HCT116 (cell line): ENCODE data around the gene NOL3. TPM values are rescaled to one million over a fixed set of nuclear protein-coding genes. Genes with fewer than 3 reads are reported as not detected.

Experiments
- ATAC-seq: fragments of 200-7000 bp; cut with Tn5 transposase; 2 replicates; pipeline ENCODE4 v1.9.1; 2020; ENCODE audit warnings: mild to moderate bottlenecking, moderate library complexity
- BruUV-seq: library from RNA; stranded (reverse); fragments of 400-500 nt; replicated peaks from 2 replicates; lab custom pipeline; 2021; lab: Mats Ljungman, UMichigan
- CTCF ChIA-PET: fragments of 300-600 bp; sonication (Branson Sonifier 250); formaldehyde crosslinking; loops from one replicate; lab custom pipeline; 2021; ENCODE audit warnings: antibody characterized with exemption; lab: Charles Lee
- POLR2A ChIA-PET: fragments of 300-600, 350-600 bp; sonication (Branson Sonifier 250); formaldehyde crosslinking; loops from one replicate; lab custom pipeline; 2021; ENCODE audit warnings: antibody characterized with exemption; lab: Charles Lee
- RAD21 ChIA-PET, 2 experiments: fragments of 300-600 bp; sonication (Branson Sonifier 250); formaldehyde crosslinking; loops; one replicate each; lab custom pipeline; 2023; ENCODE audit warnings: low total read pairs in 2 of 2; ENCODE audit not compliant: uncharacterized antibody in 2 of 2, unreplicated experiment in 2 of 2, low non-redundant PET in 1 of 2; lab: Charles Lee
- DNase-seq: peaks from one replicate; pipeline ENCODE4 v3.0.0-alpha.2; 2010; ENCODE audit warnings: low read depth, low spot score
- H2AFZ ChIP-seq: fragments of 200-600 bp; shearing (Covaris generic), sonication (generic); 2 replicates; pipeline ENCODE4 v1.6.1; 2017; ENCODE audit warnings: low read depth, mixed run types, mixed read lengths, antibody characterized with exemption, low read length; ENCODE audit not compliant: poor library complexity, severe bottlenecking
- H3K27ac ChIP-seq: 2 replicates; pipeline ENCODE4 v1.5.1; 2012; ENCODE audit warnings: low read depth, low read length
- H3K27me3 ChIP-seq: fragments of 200-600 bp; sonication (generic); 2 replicates; pipeline ENCODE4 v1.6.1; 2016; ENCODE audit warnings: mixed run types, low read length, mixed read lengths; ENCODE audit not compliant: insufficient read depth
- H3K36me3 ChIP-seq, 2 experiments: fragments of 200-500 bp in 1 of 2; fragments of 200-600 bp in 1 of 2; sonication (Bioruptor generic) in 1 of 2; sonication (generic) in 1 of 2; 2 replicates each; pipeline versions ENCODE4 v1.5.1 to v1.6.1; 2014 to 2016; ENCODE audit warnings: low read length in 2 of 2, inconsistent platforms in 1 of 2, mixed read lengths in 1 of 2, mixed run types in 1 of 2; ENCODE audit not compliant: insufficient read depth in 2 of 2, control insufficient read depth in 1 of 2
- H3K4me1 ChIP-seq, 2 experiments: fragments of 200-600 bp in 1 of 2; sonication (generic) in 1 of 2; 2 replicates each; pipeline versions ENCODE4 v1.5.1 to v1.6.1; 2012 to 2017; ENCODE audit warnings: low read length in 2 of 2, inconsistent platforms in 1 of 2, mild to moderate bottlenecking in 1 of 2, mixed read lengths in 1 of 2, mixed run types in 1 of 2, moderate library complexity in 1 of 2; ENCODE audit not compliant: insufficient read depth in 2 of 2, control insufficient read depth in 1 of 2
- H3K4me2 ChIP-seq: fragments of 200-600 bp; sonication (generic); 2 replicates; pipeline ENCODE4 v1.6.1; 2017; ENCODE audit warnings: mixed run types, low read length, mixed read lengths
- H3K4me3 ChIP-seq, 2 experiments: fragments of 200-600 bp in 1 of 2; sonication (generic) in 1 of 2; replicated peaks in 1 of 2; 2 replicates each; pipeline ENCODE4 v1.5.1; 2011 to 2016; ENCODE audit warnings: low read length in 2 of 2, control low read depth in 1 of 2, low read depth in 1 of 2, mild to moderate bottlenecking in 1 of 2, mixed read lengths in 1 of 2, mixed run types in 1 of 2
- H3K79me2 ChIP-seq: fragments of 200-600 bp; sonication (generic); 2 replicates; pipeline ENCODE4 v1.6.1; 2017; ENCODE audit warnings: mild to moderate bottlenecking, mixed run types, low read length, moderate library complexity, mixed read lengths; ENCODE audit not compliant: insufficient read depth
- H3K9ac ChIP-seq: fragments of 200-600 bp; sonication (generic); 2 replicates; pipeline ENCODE4 v1.6.1; 2016; ENCODE audit warnings: low read length, mixed read lengths
- H3K9me2 ChIP-seq: fragments of 200-600 bp; sonication (generic), shearing (Covaris generic); 2 replicates; pipeline ENCODE4 v1.6.1; 2017; ENCODE audit warnings: mixed run types, mild to moderate bottlenecking, moderate library complexity; ENCODE audit not compliant: insufficient read depth
- H3K9me3 ChIP-seq, 2 experiments: fragments of 200-500 bp in 1 of 2; fragments of 200-600 bp in 1 of 2; sonication (Bioruptor generic) in 1 of 2; sonication (generic) in 1 of 2; 2 replicates each; pipeline ENCODE4 v1.6.1; 2014 to 2017; ENCODE audit warnings: low read length in 2 of 2, mixed read lengths in 2 of 2, inconsistent platforms in 1 of 2, low read depth in 1 of 2, mild to moderate bottlenecking in 1 of 2, mixed run types in 1 of 2, moderate library complexity in 1 of 2; ENCODE audit not compliant: control insufficient read depth in 1 of 2, insufficient read depth in 1 of 2
- H4K20me1 ChIP-seq: fragments of 200-600 bp; sonication (generic), shearing (Covaris generic); 2 replicates; pipeline ENCODE4 v1.6.1; 2017; ENCODE audit warnings: mixed run types, mild to moderate bottlenecking, moderate library complexity; ENCODE audit not compliant: insufficient read depth
- ELF1 ChIP-seq: IDR thresholded peaks from 2 replicates; pipeline ENCODE4 v1.6.1; 2012; ENCODE audit warnings: low read depth, borderline replicate concordance
- FOSL1 ChIP-seq: IDR thresholded peaks from 2 replicates; pipeline ENCODE4 v1.6.1; 2012; ENCODE audit warnings: low read depth
- JUND ChIP-seq: IDR thresholded peaks from 2 replicates; pipeline ENCODE4 v1.6.1; 2012
- POLR2A ChIP-seq: IDR thresholded peaks from 2 replicates; pipeline ENCODE4 v1.7.0; 2011; ENCODE audit warnings: borderline replicate concordance; ENCODE audit not compliant: insufficient read depth, insufficient read length; ENCODE audit errors: extremely low read depth
- POLR2AphosphoS5 ChIP-seq: IDR thresholded peaks from 2 replicates; pipeline ENCODE4 v1.6.1; 2011; ENCODE audit warnings: mild to moderate bottlenecking, low read depth, low read length, moderate library complexity
- SRF ChIP-seq: IDR thresholded peaks from 2 replicates; pipeline ENCODE4 v1.6.1; 2012; ENCODE audit warnings: low read depth
- TCF7L2 ChIP-seq: IDR thresholded peaks from 2 replicates; pipeline ENCODE4 v1.7.0; 2011; ENCODE audit warnings: borderline replicate concordance, inconsistent platforms; ENCODE audit not compliant: insufficient read depth, insufficient read length; ENCODE audit errors: extremely low read depth
- YY1 ChIP-seq: IDR thresholded peaks from 2 replicates; pipeline ENCODE4 v1.6.1; 2011; ENCODE audit warnings: low read length, low read depth, moderate library complexity, mild to moderate bottlenecking; ENCODE audit not compliant: insufficient replicate concordance; ENCODE audit errors: extremely low read depth
- ZFX ChIP-seq: fragments of 450-650 bp; IDR thresholded peaks from 2 replicates; pipeline ENCODE4 v1.6.1; 2017
- ZNF274 ChIP-seq: fragments of 200-500 bp; sonication (Bioruptor generic); IDR thresholded peaks from 2 replicates; pipeline ENCODE4 v1.6.1; 2014; ENCODE audit warnings: mild to moderate bottlenecking, low read depth, low read length, inconsistent platforms
- intact Hi-C: fragments of 100-400 bp; cut with micrococcal nuclease; formaldehyde crosslinking; loops from 2 replicates; pipeline ENCODE4 v1.10.0; 2022
- total RNA-seq: library from RNA; stranded (reverse); gene quantifications from one replicate; pipeline ENCODE4 v1.2.1, GENCODE V29; 2021; ENCODE audit not compliant: unreplicated experiment
- TF ChIP-seq, protein P1 (sequence below), 3 experiments: fragments of 200-600 bp in 1 of 3; sonication (generic) in 1 of 3; IDR thresholded peaks in 2 of 3; conservative IDR thresholded peaks in 1 of 3; 2 replicates each; pipeline ENCODE4 v1.5.1; 2012 to 2017; ENCODE audit warnings: low read depth in 2 of 3, low read length in 2 of 3, antibody characterized with exemption in 1 of 3, borderline replicate concordance in 1 of 3, control low read depth in 1 of 3, mild to moderate bottlenecking in 1 of 3, mixed read lengths in 1 of 3, mixed run types in 1 of 3, moderate library complexity in 1 of 3; ENCODE audit not compliant: insufficient read depth in 1 of 3
- TF ChIP-seq, protein P2 (sequence below): IDR thresholded peaks from 2 replicates; pipeline ENCODE4 v1.6.1; 2012
- TF ChIP-seq, protein P3 (sequence below): IDR thresholded peaks from 2 replicates; pipeline ENCODE4 v1.6.1; 2012; ENCODE audit warnings: low read depth

The NOL3 gene
- total RNA-seq, 1 experiment from 2014 or later = 54.0 TPM

DNA sequence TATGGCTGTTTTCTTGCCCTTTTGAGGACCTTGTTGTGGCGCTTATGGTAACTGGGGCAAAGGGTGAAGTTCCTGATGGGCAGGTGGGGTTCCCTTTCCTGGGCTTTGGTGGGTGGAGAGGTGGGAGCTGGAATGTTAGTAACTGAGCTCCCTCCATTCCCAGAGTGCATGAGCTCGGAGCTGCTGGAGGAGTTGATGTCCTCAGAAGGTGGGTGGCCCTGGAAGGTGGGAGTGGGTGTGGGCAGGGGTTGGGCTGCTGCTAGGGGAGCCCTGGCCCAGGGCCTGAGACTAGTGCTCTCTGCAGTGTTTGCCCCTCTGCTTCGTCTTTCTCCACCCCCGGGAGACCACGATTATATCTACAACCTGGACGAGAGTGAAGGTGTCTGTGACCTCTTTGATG is 27.4 kb downstream of the NOL3 start:
- Histone ChIP-seq H3K27me3 (no peaks in the 10 kb centered on the region), H3K4me3 (no peak overlapping the region), H3K4me1 (peaks cover 22 to 47% of the 10 kb centered on the region in 2 experiments), H3K9ac (no peak overlapping the region), H3K9me2 (no peaks in the 10 kb centered on the region), H3K4me2 (peak overlapping the region; percentile 97), H3K27ac (peak overlapping the region; percentile 99), H2AFZ (no peak overlapping the region), H3K9me3 (no peaks in the 10 kb centered on the region), H4K20me1 (no peaks in the 10 kb centered on the region; the same call in 1 of the 2 replicates), H3K79me2 (peaks cover 50% of the 10 kb centered on the region), H3K36me3 (peaks cover 34 to 53% of the 10 kb centered on the region in 2 experiments; a peak in 3 of 4 replicates)
- TF ChIP-seq ZFX (no peak), POLR2AphosphoS5 (no peak), JUND (no peak), POLR2A (no peak), FOSL1 (no peak), ELF1 (no peak), ZNF274 (no peak), SRF (no peak), TCF7L2 (no peak)
- ChIA-PET POLR2A (interaction anchor here (1.0 to 2.3 kb wide), 5 partner anchors 10 to 50 kb away, joined by 3 to 11 read pairs (median 8); partner anchors contain the start of genes FHOD1, NOL3 and TMEM208), CTCF (interaction anchor here (0.9 to 2.3 kb wide), 28 partner anchors 9 to 302 kb away, joined by 3 to 14 read pairs (median 5); partner anchors contain the start of genes ATP6V0D1, CES3, FHOD1 and NOL3), RAD21 (no interaction called here)
- ATAC-seq (no peak), DNase-seq (no peak)
- intact Hi-C loops = no loop called here
- no TSS peak for BruUV-seq

DNA sequence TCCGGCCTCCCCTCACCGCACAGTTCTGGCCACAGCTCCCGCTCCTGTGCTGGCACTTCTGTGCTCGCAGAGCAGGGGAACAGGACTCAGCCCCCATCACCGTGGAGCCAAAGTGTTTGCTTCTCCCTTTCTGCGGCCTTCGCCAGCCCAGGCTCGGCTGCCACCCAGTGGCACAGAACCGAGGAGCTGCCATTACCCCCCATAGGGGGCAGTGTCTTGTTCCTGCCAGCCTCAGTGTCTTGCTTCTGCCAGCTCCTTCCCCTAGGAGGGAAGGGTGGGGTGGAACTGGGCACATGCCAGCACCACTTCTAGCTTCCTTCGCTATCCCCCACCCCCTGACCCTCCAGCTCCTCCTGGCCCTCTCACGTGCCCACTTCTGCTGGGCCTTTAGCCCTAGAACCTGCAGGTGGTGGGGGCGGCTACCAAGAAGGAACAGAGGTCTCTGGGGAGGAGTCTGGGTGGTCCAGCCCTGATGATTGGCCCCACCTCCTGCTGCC is 27.9 kb downstream of the NOL3 start:
- no peak overlapping the region for H2AFZ ChIP-seq
- peak; percentile 67 for ATAC-seq
- no peaks in the 10 kb centered on the region for H3K9me3 ChIP-seq
- intact Hi-C loops = no loop called here
- H3K4me3 ChIP-seq = peak overlapping the region; percentile 78
- POLR2A ChIA-PET = interaction anchor here (1.0 to 2.3 kb wide), 5 partner anchors 10 to 49 kb away, joined by 3 to 11 read pairs (median 8); partner anchors contain the start of genes FHOD1, NOL3 and TMEM208
- peak; percentile 64 for DNase-seq
- RAD21 ChIA-PET = no interaction called here
- CTCF ChIA-PET = interaction anchor here (0.7 to 2.3 kb wide), 33 partner anchors 9 to 303 kb away, joined by 3 to 14 read pairs (median 5); partner anchors contain the start of genes ATP6V0D1, CES3, FBXL8 and FHOD1
- peak overlapping the region; percentile 99 for H3K27ac ChIP-seq
- H3K36me3 ChIP-seq = peaks cover 35 to 47% of the 10 kb centered on the region in 2 experiments; a peak in 3 of 4 replicates
- no peaks in the 10 kb centered on the region for H3K27me3 ChIP-seq
- peak overlapping the region; percentile 75; the same call in 1 of the 2 replicates for H3K9ac ChIP-seq
- H3K4me1 ChIP-seq = peaks cover 19 to 42% of the 10 kb centered on the region in 2 experiments
- peak overlapping the region; percentile 97 for H3K4me2 ChIP-seq
- H3K9me2 ChIP-seq = no peaks in the 10 kb centered on the region
- H4K20me1 ChIP-seq = no peaks in the 10 kb centered on the region; the same call in 1 of the 2 replicates
- peaks cover 44% of the 10 kb centered on the region for H3K79me2 ChIP-seq
- no TSS peak for BruUV-seq
- TF ChIP-seq, protein P1, sequence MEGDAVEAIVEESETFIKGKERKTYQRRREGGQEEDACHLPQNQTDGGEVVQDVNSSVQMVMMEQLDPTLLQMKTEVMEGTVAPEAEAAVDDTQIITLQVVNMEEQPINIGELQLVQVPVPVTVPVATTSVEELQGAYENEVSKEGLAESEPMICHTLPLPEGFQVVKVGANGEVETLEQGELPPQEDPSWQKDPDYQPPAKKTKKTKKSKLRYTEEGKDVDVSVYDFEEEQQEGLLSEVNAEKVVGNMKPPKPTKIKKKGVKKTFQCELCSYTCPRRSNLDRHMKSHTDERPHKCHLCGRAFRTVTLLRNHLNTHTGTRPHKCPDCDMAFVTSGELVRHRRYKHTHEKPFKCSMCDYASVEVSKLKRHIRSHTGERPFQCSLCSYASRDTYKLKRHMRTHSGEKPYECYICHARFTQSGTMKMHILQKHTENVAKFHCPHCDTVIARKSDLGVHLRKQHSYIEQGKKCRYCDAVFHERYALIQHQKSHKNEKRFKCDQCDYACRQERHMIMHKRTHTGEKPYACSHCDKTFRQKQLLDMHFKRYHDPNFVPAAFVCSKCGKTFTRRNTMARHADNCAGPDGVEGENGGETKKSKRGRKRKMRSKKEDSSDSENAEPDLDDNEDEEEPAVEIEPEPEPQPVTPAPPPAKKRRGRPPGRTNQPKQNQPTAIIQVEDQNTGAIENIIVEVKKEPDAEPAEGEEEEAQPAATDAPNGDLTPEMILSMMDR (IDR thresholded peaks at IDR 0.05 in 2 of 3, conservative IDR thresholded peaks at IDR 0.05 in 1 of 3; ENCODE audit: borderline replicate concordance in 1 of 3, insufficient read depth in 1 of 3, low read depth in 2 of 3, low read length in 2 of 3) = peak in 2 of 3 experiments; percentile 98; a peak in 4 of 6 replicates
- no peak for TF ChIP-seq TCF7L2
- TF ChIP-seq FOSL1 = no peak
- TF ChIP-seq, protein P2, sequence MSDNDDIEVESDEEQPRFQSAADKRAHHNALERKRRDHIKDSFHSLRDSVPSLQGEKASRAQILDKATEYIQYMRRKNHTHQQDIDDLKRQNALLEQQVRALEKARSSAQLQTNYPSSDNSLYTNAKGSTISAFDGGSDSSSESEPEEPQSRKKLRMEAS = no peak
- peak; percentile 63 for TF ChIP-seq YY1
- TF ChIP-seq, protein P3, sequence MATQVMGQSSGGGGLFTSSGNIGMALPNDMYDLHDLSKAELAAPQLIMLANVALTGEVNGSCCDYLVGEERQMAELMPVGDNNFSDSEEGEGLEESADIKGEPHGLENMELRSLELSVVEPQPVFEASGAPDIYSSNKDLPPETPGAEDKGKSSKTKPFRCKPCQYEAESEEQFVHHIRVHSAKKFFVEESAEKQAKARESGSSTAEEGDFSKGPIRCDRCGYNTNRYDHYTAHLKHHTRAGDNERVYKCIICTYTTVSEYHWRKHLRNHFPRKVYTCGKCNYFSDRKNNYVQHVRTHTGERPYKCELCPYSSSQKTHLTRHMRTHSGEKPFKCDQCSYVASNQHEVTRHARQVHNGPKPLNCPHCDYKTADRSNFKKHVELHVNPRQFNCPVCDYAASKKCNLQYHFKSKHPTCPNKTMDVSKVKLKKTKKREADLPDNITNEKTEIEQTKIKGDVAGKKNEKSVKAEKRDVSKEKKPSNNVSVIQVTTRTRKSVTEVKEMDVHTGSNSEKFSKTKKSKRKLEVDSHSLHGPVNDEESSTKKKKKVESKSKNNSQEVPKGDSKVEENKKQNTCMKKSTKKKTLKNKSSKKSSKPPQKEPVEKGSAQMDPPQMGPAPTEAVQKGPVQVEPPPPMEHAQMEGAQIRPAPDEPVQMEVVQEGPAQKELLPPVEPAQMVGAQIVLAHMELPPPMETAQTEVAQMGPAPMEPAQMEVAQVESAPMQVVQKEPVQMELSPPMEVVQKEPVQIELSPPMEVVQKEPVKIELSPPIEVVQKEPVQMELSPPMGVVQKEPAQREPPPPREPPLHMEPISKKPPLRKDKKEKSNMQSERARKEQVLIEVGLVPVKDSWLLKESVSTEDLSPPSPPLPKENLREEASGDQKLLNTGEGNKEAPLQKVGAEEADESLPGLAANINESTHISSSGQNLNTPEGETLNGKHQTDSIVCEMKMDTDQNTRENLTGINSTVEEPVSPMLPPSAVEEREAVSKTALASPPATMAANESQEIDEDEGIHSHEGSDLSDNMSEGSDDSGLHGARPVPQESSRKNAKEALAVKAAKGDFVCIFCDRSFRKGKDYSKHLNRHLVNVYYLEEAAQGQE = no peak
